ENCODE data around the gene CD59.

The CD59 gene

DNA sequence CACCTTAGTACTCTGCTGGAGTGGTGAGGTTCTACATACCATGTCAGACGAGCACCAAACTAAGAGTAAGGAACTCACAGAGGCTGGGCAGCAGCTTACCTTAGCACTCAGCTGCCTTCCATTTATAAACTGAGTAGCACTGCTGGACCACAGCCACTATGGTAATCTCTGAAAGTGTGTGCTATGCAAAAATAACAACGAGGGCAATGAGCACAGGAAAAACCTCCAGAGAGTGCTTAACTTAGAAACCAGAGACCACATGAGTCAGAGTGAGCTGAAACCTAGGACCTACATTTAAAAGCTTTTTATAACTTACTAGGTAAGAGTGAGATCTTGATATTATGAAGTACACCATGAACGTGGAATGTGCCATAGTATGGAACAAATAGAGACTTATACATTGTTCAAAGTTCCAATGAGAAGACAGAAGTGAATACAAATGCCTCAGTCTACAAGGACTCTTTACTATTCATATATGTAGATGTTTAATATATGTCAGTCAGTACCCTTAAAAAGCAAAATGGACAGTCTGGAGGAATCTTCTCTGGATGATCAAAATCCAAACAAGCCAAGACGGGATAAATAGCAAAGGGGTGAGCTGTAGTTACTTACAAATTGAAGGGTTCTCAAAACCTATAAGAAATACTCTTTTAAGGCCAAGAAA lies 17.2 kb upstream of the CD59 start:
- Histone ChIP-seq H3K27ac (replicated peaks) (no peak overlapping the region), H3K4me3 (replicated peaks; ENCODE audit: insufficient read depth, low read length) (no peak overlapping the region), H3K27me3 (ENCODE audit: insufficient read depth, poor library complexity, severe bottlenecking) (no peaks in the 10 kb centered on the region)
- DNase-seq (ENCODE audit: low read depth in 1 of 2, low spot score in 1 of 2), result no peak
- TF ChIP-seq POLR2AphosphoS5 (IDR thresholded peaks at IDR 0.05; ENCODE audit: low read depth) (no peak), SPI1 (IDR thresholded peaks at IDR 0.05; ENCODE audit: borderline replicate concordance, low read depth) (no peak), GABPA (IDR thresholded peaks at IDR 0.05; ENCODE audit: low read depth) (no peak)
- TF ChIP-seq, protein P1, sequence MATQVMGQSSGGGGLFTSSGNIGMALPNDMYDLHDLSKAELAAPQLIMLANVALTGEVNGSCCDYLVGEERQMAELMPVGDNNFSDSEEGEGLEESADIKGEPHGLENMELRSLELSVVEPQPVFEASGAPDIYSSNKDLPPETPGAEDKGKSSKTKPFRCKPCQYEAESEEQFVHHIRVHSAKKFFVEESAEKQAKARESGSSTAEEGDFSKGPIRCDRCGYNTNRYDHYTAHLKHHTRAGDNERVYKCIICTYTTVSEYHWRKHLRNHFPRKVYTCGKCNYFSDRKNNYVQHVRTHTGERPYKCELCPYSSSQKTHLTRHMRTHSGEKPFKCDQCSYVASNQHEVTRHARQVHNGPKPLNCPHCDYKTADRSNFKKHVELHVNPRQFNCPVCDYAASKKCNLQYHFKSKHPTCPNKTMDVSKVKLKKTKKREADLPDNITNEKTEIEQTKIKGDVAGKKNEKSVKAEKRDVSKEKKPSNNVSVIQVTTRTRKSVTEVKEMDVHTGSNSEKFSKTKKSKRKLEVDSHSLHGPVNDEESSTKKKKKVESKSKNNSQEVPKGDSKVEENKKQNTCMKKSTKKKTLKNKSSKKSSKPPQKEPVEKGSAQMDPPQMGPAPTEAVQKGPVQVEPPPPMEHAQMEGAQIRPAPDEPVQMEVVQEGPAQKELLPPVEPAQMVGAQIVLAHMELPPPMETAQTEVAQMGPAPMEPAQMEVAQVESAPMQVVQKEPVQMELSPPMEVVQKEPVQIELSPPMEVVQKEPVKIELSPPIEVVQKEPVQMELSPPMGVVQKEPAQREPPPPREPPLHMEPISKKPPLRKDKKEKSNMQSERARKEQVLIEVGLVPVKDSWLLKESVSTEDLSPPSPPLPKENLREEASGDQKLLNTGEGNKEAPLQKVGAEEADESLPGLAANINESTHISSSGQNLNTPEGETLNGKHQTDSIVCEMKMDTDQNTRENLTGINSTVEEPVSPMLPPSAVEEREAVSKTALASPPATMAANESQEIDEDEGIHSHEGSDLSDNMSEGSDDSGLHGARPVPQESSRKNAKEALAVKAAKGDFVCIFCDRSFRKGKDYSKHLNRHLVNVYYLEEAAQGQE (IDR thresholded peaks at IDR 0.05; ENCODE audit: insufficient replicate concordance, low read depth), result no peak
- TF ChIP-seq, protein P2, sequence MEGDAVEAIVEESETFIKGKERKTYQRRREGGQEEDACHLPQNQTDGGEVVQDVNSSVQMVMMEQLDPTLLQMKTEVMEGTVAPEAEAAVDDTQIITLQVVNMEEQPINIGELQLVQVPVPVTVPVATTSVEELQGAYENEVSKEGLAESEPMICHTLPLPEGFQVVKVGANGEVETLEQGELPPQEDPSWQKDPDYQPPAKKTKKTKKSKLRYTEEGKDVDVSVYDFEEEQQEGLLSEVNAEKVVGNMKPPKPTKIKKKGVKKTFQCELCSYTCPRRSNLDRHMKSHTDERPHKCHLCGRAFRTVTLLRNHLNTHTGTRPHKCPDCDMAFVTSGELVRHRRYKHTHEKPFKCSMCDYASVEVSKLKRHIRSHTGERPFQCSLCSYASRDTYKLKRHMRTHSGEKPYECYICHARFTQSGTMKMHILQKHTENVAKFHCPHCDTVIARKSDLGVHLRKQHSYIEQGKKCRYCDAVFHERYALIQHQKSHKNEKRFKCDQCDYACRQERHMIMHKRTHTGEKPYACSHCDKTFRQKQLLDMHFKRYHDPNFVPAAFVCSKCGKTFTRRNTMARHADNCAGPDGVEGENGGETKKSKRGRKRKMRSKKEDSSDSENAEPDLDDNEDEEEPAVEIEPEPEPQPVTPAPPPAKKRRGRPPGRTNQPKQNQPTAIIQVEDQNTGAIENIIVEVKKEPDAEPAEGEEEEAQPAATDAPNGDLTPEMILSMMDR (IDR thresholded peaks at IDR 0.05; ENCODE audit: insufficient read depth, low read length), result no peak

DNA sequence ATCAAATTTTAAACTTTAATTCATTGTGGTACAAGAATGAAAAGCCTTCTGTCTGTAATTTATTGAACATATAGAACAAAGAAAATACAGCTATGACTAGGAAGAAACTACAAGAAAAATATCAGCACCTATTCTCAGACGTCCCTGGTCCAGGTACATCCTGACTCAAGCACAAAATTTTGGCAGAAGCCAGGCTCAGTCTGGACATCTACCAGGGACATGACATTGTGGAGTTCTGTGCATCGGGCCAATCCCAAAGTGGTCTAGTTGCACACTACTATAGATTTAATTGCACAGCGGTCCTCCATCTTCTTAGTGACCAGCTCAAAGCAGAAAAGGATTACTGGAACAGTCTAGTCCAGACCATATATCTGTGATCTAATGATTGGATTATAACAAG lies 15.7 kb upstream of the CD59 start:
- H3K4me3 ChIP-seq (replicated peaks; ENCODE audit: insufficient read depth, low read length), result no peak overlapping the region
- no peak for DNase-seq (ENCODE audit: low read depth in 1 of 2, low spot score in 1 of 2)
- H3K27me3 ChIP-seq (ENCODE audit: insufficient read depth, poor library complexity, severe bottlenecking), result no peaks in the 10 kb centered on the region
- TF ChIP-seq GABPA (IDR thresholded peaks at IDR 0.05; ENCODE audit: low read depth) (no peak), POLR2AphosphoS5 (IDR thresholded peaks at IDR 0.05; ENCODE audit: low read depth) (no peak), SPI1 (IDR thresholded peaks at IDR 0.05; ENCODE audit: borderline replicate concordance, low read depth) (no peak)
- TF ChIP-seq, protein P2 (IDR thresholded peaks at IDR 0.05; ENCODE audit: insufficient read depth, low read length), result no peak
- TF ChIP-seq, protein P1 (IDR thresholded peaks at IDR 0.05; ENCODE audit: insufficient replicate concordance, low read depth), result no peak
- no peak overlapping the region for H3K27ac ChIP-seq (replicated peaks)

DNA sequence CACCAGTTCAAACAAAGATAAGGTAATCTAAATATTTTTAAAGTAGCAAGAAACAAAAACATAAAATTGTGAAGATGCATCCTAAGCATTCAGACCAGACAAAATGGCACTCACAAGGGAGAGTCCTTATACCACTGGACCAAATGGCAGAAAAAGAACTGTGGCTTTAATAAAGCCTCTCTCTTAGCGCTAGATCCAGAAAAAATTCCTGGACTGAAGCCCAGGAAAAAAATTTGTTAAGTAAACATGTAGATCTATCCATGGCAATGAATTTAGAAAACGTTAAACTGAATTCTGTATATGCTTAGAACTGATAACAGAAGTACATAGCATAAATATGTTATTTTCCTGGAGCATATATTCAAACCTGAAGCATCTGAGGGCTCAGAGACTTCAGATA lies 11.8 kb upstream of the CD59 start:
- Histone ChIP-seq H3K27me3 (ENCODE audit: insufficient read depth, poor library complexity, severe bottlenecking) (no peaks in the 10 kb centered on the region), H3K27ac (replicated peaks) (no peak overlapping the region), H3K4me3 (replicated peaks; ENCODE audit: insufficient read depth, low read length) (no peak overlapping the region)
- TF ChIP-seq, protein P2 (IDR thresholded peaks at IDR 0.05; ENCODE audit: insufficient read depth, low read length), result no peak
- TF ChIP-seq POLR2AphosphoS5 (IDR thresholded peaks at IDR 0.05; ENCODE audit: low read depth) (no peak), GABPA (IDR thresholded peaks at IDR 0.05; ENCODE audit: low read depth) (no peak), SPI1 (IDR thresholded peaks at IDR 0.05; ENCODE audit: borderline replicate concordance, low read depth) (no peak)
- no peak for DNase-seq (ENCODE audit: low read depth in 1 of 2, low spot score in 1 of 2)

- Histone ChIP-seq H3K27me3 (ENCODE audit: insufficient read depth, poor library complexity, severe bottlenecking) (no peaks in the 10 kb centered on the region), H3K4me3 (replicated peaks; ENCODE audit: insufficient read depth, low read length) (no peak overlapping the region), H3K27ac (replicated peaks) (no peak overlapping the region)
- TF ChIP-seq GABPA (IDR thresholded peaks at IDR 0.05; ENCODE audit: low read depth) (no peak), POLR2AphosphoS5 (IDR thresholded peaks at IDR 0.05; ENCODE audit: low read depth) (no peak), SPI1 (IDR thresholded peaks at IDR 0.05; ENCODE audit: borderline replicate concordance, low read depth) (no peak)
- TF ChIP-seq, protein P2 (IDR thresholded peaks at IDR 0.05; ENCODE audit: insufficient read depth, low read length), result no peak
- TF ChIP-seq, protein P1 (IDR thresholded peaks at IDR 0.05; ENCODE audit: insufficient replicate concordance, low read depth), result no peak
- no peak for DNase-seq (ENCODE audit: low read depth in 1 of 2, low spot score in 1 of 2)
Observed at GRCh38 chr11:33743291-33743690, 7.1 kb upstream of the CD59 start.
